GM23248 (cell line): ENCODE data around the gene TEX29.

Experiments
- EZH2 ChIP-seq: fragments of 200-600 bp; sonication (generic); IDR thresholded peaks from 2 replicates; pipeline ENCODE4 v1.6.1; 2018; ENCODE audit warnings: antibody characterized with exemption, mild to moderate bottlenecking; ENCODE audit not compliant: insufficient read depth, poor library complexity, severe bottlenecking
- EZH2phosphoT487 ChIP-seq: fragments of 200-600 bp; sonication (generic); IDR thresholded peaks from 2 replicates; pipeline ENCODE4 v1.6.1; 2018; ENCODE audit warnings: antibody characterized with exemption, moderate library complexity, mild to moderate bottlenecking, low read depth; ENCODE audit not compliant: insufficient read depth

DNA sequence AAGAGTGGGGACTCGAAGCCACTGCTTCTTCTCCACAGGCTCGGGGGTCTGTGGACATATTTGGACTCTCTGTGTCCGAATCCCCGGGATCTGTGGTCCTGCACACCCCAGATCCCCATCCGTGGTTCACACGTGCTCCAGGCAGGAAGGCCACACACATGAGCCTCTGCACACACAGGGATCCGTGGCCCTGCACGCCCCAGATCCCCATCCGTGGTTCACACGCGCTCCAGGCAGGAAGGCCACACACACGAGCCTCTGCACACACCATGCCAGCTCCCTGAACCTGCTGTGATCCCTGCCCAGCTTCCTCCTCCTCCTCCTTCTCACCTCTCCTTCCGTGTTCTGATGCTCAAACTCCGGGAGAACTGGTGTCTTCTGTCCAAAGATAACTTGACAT lies 3.1 kb downstream of the TEX29 start:
- TF ChIP-seq EZH2phosphoT487 (no peak), EZH2 (no peak)
